ENCODE data around the gene GSDMA. TPM values are rescaled to one million over a fixed set of nuclear protein-coding genes. Genes with fewer than 3 reads are reported as not detected.

The GSDMA gene
- polyA plus RNA-seq, 3 donors, result not detected

GRCh38 chr17:39943702-39944392 is 19.0 kb upstream of the GSDMA start:
- Histone ChIP-seq H3K27me3 (ENCODE audit: control insufficient read depth in 2 of 2, insufficient read depth in 2 of 2, low read length in 2 of 2) (no peaks in the 10 kb centered on the region), H4K20me1 (ENCODE audit: insufficient read depth, low read length) (no peaks in the 10 kb centered on the region), H3K36me3 (replicated peaks in 1 of 2; ENCODE audit: control insufficient read depth in 1 of 2, insufficient read depth in 2 of 2, low read length in 2 of 2) (no peaks in the 10 kb centered on the region), H3K79me2 (ENCODE audit: insufficient read depth, low read length) (no peaks in the 10 kb centered on the region), H3K27ac (ENCODE audit: low read depth in 1 of 2, low read length in 2 of 2) (no peak overlapping the region), H3K9me3 (replicated peaks in 1 of 2; ENCODE audit: control insufficient read depth in 1 of 2, insufficient read depth in 1 of 2, low read length in 2 of 2) (no peaks in the 10 kb centered on the region), H3K4me1 (ENCODE audit: control insufficient read depth in 1 of 2, insufficient read depth in 2 of 2, low read length in 2 of 2) (no peaks in the 10 kb centered on the region), H2AFZ (ENCODE audit: insufficient read depth, low read depth, low read length, poor library complexity, severe bottlenecking) (no peak overlapping the region), H3K4me2 (replicated peaks; ENCODE audit: extremely low read depth, low read length, poor library complexity, severe bottlenecking) (no peak overlapping the region), H3K9ac (ENCODE audit: insufficient read depth, low read length, poor library complexity, severe bottlenecking) (no peak overlapping the region), H3K4me3 (replicated peaks in 1 of 3; ENCODE audit: low read depth in 2 of 3, low read length in 3 of 3) (no peak overlapping the region)
- peaks cover 3% of the 10 kb centered on the region for H3K4me1 Mint-ChIP-seq
- H3K36me3 Mint-ChIP-seq, result no peaks in the 10 kb centered on the region
- DNase-seq, result no peak
- H3K27me3 Mint-ChIP-seq (ENCODE audit: low read depth in 3 of 3), result peaks cover 3 to 8% (median 6%) of the 10 kb centered on the region in 3 donors
- intact Hi-C loops (cut with micrococcal nuclease), result no loop called here
- no peak overlapping the region for H3K4me3 Mint-ChIP-seq
- no peak for TF ChIP-seq CTCF (IDR thresholded peaks at IDR 0.05)
- H3K27ac Mint-ChIP-seq, result peak overlapping the region in 2 of 7 donors; percentile 38 to 51
- WGBS (ENCODE audit: insufficient coverage), result 93% methylated on average over 13 of the region's 14 CpGs
- peaks cover 0 to 1% (median 0%) of the 10 kb centered on the region in 7 donors for H3K9me3 Mint-ChIP-seq

GRCh38 chr17:39944393-39944711 is 18.5 kb upstream of the GSDMA start:
- Mint-ChIP-seq H3K27me3 (ENCODE audit: low read depth in 3 of 3) (peaks cover 3 to 6% (median 6%) of the 10 kb centered on the region in 3 donors), H3K27ac (peak overlapping the region in 1 of 7 donors; percentile 38), H3K4me3 (no peak overlapping the region), H3K4me1 (peaks cover 5% of the 10 kb centered on the region), H3K36me3 (no peaks in the 10 kb centered on the region), H3K9me3 (peaks cover 0 to 1% (median 0%) of the 10 kb centered on the region in 7 donors)
- Histone ChIP-seq H3K27me3 (ENCODE audit: control insufficient read depth in 2 of 2, insufficient read depth in 2 of 2, low read length in 2 of 2) (no peaks in the 10 kb centered on the region), H3K4me1 (ENCODE audit: control insufficient read depth in 1 of 2, insufficient read depth in 2 of 2, low read length in 2 of 2) (no peaks in the 10 kb centered on the region), H3K9ac (ENCODE audit: insufficient read depth, low read length, poor library complexity, severe bottlenecking) (no peak overlapping the region), H3K27ac (ENCODE audit: low read depth in 1 of 2, low read length in 2 of 2) (no peak overlapping the region), H3K4me2 (replicated peaks; ENCODE audit: extremely low read depth, low read length, poor library complexity, severe bottlenecking) (no peak overlapping the region), H2AFZ (ENCODE audit: insufficient read depth, low read depth, low read length, poor library complexity, severe bottlenecking) (no peak overlapping the region), H3K9me3 (replicated peaks in 1 of 2; ENCODE audit: control insufficient read depth in 1 of 2, insufficient read depth in 1 of 2, low read length in 2 of 2) (no peaks in the 10 kb centered on the region), H3K4me3 (replicated peaks in 1 of 3; ENCODE audit: low read depth in 2 of 3, low read length in 3 of 3) (no peak overlapping the region), H4K20me1 (ENCODE audit: insufficient read depth, low read length) (no peaks in the 10 kb centered on the region), H3K36me3 (replicated peaks in 1 of 2; ENCODE audit: control insufficient read depth in 1 of 2, insufficient read depth in 2 of 2, low read length in 2 of 2) (no peaks in the 10 kb centered on the region), H3K79me2 (ENCODE audit: insufficient read depth, low read length) (no peaks in the 10 kb centered on the region)
- WGBS (ENCODE audit: insufficient coverage), result 93% methylated on average over 16 of the region's 16 CpGs
- no peak for DNase-seq
- intact Hi-C loops (cut with micrococcal nuclease), result no loop called here
- TF ChIP-seq CTCF (IDR thresholded peaks at IDR 0.05), result no peak

Data from CD14-positive monocyte (primary cell).